A673 (cell line): ENCODE measurements around the gene L1TD1.

Experiments used
- CTCF ChIP-seq: fragments of 300-800, 200-600 bp; sonication (generic); conservative IDR thresholded peaks from 2 replicates; pipeline ENCODE4 v1.5.1; 2017; ENCODE audit warnings: low read depth, mild to moderate bottlenecking, antibody characterized with exemption, low read length, moderate library complexity, mixed read lengths
- EZH2 ChIP-seq: fragments of 200-600 bp; sonication (generic); IDR thresholded peaks from 2 replicates; pipeline ENCODE4 v1.6.1; 2017; ENCODE audit warnings: borderline replicate concordance, low read depth, mild to moderate bottlenecking, mixed read lengths, antibody characterized with exemption, low read length; ENCODE audit not compliant: poor library complexity, severe bottlenecking

DNA sequence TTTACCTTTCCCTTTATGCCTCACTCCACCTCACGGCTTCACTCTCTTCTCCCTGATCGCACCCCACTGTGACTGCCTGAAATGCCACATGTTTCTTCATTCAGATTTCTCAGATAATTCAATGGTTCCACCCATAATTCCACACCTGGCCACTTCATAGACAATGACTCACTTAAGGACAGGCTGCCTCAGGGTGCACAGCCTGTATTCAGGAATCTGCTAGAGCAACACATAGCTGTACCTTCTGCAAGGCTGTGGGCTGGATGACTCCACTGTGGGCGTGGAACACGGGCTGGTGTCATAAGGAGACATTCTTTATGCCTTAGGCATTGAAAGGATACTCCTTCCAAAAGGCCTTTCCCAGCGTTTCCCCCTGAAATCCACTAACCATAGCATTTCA lies 36.1 kb downstream of the L1TD1 start:
- no peak for TF ChIP-seq CTCF
- no peak for TF ChIP-seq EZH2
